OCI-M2 (cell line): ENCODE results near the gene RLF.

Source experiments
- DNase-seq: peaks from one replicate; lab custom pipeline; 2025; ENCODE audit not compliant: unreplicated experiment; lab: John Stamatoyannopoulos, UW

The RLF gene

DNA sequence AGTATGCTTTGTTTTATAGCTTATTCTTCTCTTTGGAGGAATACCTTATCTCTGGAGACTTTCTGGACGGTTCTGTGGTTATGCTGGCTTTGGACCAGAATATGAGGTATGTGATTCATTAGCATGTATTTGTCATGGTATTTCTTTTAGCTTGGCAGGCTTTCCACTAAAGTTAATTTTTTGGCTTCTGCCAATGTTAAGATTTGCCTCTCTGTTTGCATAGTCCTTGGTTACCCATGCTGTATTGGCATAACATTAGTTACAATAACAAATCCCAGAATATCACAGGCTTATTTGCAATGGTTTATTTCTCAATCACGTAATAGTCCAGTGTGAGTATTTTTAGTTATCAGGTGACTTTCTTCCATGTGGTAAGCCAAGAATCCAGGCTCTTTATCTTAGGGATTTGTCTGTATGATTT lies 106.6 kb downstream of the RLF start:
- no peak for DNase-seq

GRCh38 chr1:40268211-40268610 lies 107.0 kb downstream of the RLF start:
- no peak for DNase-seq

- no peak for DNase-seq
These were observed 109.1 kb downstream of the RLF start for GRCh38 chr1:40270152-40270834.

- no peak for DNase-seq
These were observed 111.5 kb downstream of the RLF start for GRCh38 chr1:40272653-40273213.

DNA sequence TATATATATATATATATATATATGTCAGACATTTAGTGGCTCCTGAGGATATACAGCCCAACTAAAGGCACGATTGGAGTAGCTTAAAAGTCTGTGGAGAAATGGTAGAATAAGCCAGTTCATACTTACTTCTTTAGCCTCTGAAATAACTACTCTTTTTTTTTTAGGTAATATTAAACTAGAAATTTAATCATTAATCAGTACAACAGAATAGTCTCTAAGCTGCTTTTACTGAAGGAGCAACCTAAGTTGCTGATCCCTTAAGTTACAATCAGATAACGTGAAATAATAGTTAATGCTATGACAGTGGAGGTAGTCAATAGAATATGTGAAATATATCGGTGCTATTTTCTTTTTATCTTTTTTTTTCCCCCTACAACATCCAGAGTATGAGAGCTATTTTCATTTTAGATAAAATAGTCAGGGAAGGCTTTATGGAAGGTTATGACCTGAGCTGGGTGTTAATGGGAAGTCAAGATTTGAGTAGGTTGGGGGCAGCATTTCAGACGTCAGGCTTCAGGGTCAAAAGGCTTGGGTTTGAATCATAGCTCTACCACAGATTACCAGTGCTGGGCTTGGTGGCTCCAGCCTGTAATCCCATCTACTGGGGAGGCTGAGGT lies 112.5 kb downstream of the RLF start:
- no peak for DNase-seq

DNA sequence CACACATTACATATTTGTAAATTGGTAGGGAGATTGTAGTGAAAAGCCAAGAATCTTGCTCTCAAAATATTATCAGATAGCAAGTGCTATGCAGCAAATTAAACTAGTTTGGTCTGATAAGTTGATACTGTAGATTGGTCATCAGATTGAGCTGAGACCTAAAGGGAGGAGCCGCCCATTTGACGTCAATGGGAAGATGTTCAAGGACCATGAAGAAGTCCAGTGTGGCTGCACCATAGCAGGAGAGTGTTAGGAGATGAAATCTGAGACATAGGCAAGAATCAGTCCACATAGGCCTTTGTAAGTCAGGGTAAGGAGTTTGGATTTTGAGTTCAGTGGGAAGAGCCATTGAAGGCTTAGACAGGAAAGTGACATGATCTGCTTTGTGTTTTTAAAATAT lies 113.1 kb downstream of the RLF start:
- DNase-seq, result no peak

DNA sequence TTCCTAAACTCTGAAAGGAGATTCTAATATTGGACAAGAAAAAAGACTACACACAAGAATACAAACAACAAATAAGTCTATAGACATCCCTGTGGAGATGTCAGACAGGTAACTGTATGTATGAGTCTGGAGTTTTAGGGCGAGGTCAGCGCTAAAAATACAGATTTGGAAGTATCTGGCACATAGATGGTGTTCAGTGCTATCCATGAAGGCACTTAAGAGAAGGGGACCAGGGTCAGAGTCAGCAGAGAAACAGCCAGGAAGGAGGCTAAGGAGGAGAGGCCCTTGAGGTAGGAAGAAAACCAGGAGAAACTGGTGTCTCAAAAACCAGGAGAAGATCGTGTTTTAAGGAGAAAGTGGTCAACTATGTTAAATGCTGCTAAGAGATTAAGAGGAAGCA lies 114.9 kb downstream of the RLF start:
- DNase-seq, result no peak

DNA sequence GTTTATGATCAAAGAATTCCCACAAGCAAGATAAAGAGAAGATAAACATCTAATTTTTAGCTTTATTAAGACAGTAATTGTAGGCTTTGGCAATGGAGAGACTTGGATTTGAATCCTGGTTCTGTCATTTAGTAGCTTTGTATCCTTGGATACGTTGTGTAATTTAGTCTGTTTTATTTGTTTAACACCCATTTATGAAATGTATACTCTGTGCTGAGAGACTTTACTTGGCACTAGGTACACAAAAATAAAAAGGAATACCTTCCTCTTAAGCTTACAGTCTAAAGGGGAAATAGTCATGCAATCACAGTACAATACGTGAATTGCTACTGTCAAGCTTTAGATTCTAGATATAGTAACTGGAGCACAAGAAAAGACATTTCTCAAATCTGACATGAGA lies 120.7 kb downstream of the RLF start:
- DNase-seq, result no peak
